AG04449 (cell line): ENCODE results near the gene CBFA2T3.

Source experiments
- CTCF ChIA-PET: fragments of 350-600 bp; formaldehyde crosslinking; extraction: SDS; loops from one replicate; lab custom pipeline; 2021; ENCODE audit warnings: antibody characterized with exemption; lab: Yijun Ruan, JAX
- POLR2A ChIA-PET: fragments of 400-600, 350-600 bp; formaldehyde crosslinking; extraction: SDS; loops from one replicate; lab custom pipeline; 2020; ENCODE audit warnings: antibody characterized with exemption, inconsistent platforms; lab: Yijun Ruan, JAX
- DNase-seq: peaks from one replicate; pipeline ENCODE4 v3.0.0-alpha.2; 2010; ENCODE audit warnings: low read depth, low spot score
- H3K4me3 ChIP-seq: 2 replicates; pipeline ENCODE4 v1.5.1; 2011; ENCODE audit warnings: low read depth, mild to moderate bottlenecking, control low read depth, low read length
- CTCF ChIP-seq: IDR thresholded peaks from one replicate; pipeline ENCODE4 v1.5.1; 2011; ENCODE audit warnings: mild to moderate bottlenecking, moderate library complexity, low read length, control low read depth, inconsistent platforms; ENCODE audit not compliant: insufficient read depth; ENCODE audit errors: missing control alignments

The CBFA2T3 gene

GRCh38 chr16:88939245-88939971 lies 37.6 kb downstream of the CBFA2T3 start:
- ChIA-PET CTCF (no interaction called here), POLR2A (no interaction called here)
- no peak for TF ChIP-seq CTCF
- H3K4me3 ChIP-seq = no peak overlapping the region
- DNase-seq = no peak

GRCh38 chr16:88938777-88939244 lies 38.2 kb downstream of the CBFA2T3 start:
- TF ChIP-seq CTCF = no peak
- no peak for DNase-seq
- ChIA-PET CTCF (no interaction called here), POLR2A (no interaction called here)
- H3K4me3 ChIP-seq = no peak overlapping the region

- DNase-seq = no peak
- TF ChIP-seq CTCF = no peak
- ChIA-PET POLR2A (no interaction called here), CTCF (no interaction called here)
- no peak overlapping the region for H3K4me3 ChIP-seq
Observed at GRCh38 chr16:88938119-88938776, 38.8 kb downstream of the CBFA2T3 start.

- no peak for TF ChIP-seq CTCF
- DNase-seq = no peak
- no peak overlapping the region for H3K4me3 ChIP-seq
- POLR2A ChIA-PET = no interaction called here
- CTCF ChIA-PET = no interaction called here
Observed at GRCh38 chr16:88937206-88937621, 39.8 kb downstream of the CBFA2T3 start.

- no peak overlapping the region for H3K4me3 ChIP-seq
- no peak for DNase-seq
- POLR2A ChIA-PET = no interaction called here
- CTCF ChIA-PET = no interaction called here
- no peak for TF ChIP-seq CTCF
Observed at GRCh38 chr16:88936556-88937205, 40.3 kb downstream of the CBFA2T3 start.

- TF ChIP-seq CTCF = no peak
- no peak overlapping the region for H3K4me3 ChIP-seq
- CTCF ChIA-PET = no interaction called here
- POLR2A ChIA-PET = no interaction called here
- no peak for DNase-seq
Observed at GRCh38 chr16:88936008-88936555, 40.9 kb downstream of the CBFA2T3 start.
